Neuron (in vitro differentiated cells): ENCODE measurements around the gene NOX4.
A peak's percentile ranks its signal among the peaks of the same experiment; 100 is the strongest.

ENCODE experiments used
- H2AFZ ChIP-seq: one replicate; pipeline ENCODE4 v1.6.1; 2013; ENCODE audit warnings: low read depth, mild to moderate bottlenecking, inconsistent platforms, low read length, moderate library complexity
- H3K27me3 ChIP-seq: one replicate; pipeline ENCODE4 v1.6.1; 2013; ENCODE audit warnings: low read length; ENCODE audit not compliant: insufficient read depth
- H3K36me3 ChIP-seq: one replicate; pipeline ENCODE4 v1.6.1; 2013; ENCODE audit warnings: low read length; ENCODE audit not compliant: insufficient read depth
- H3K4me1 ChIP-seq: one replicate; pipeline ENCODE4 v1.6.1; 2013; ENCODE audit warnings: low read length; ENCODE audit not compliant: insufficient read depth
- H3K4me3 ChIP-seq: 2 replicates; pipeline ENCODE4 v1.5.1; 2013; ENCODE audit warnings: mild to moderate bottlenecking, low read length, moderate library complexity
- H3K9me3 ChIP-seq: one replicate; pipeline ENCODE4 v1.6.1; 2013; ENCODE audit warnings: low read length

The NOX4 gene

GRCh38 chr11:89490981-89491690 lies at the start of gene NOX4:
Gene NOX4, minus strand, starts transcription at chr11:89491375. Its CDS starts 129 bp downstream, at chr11:89491246.
- Histone ChIP-seq H3K27me3 (no peaks in the 10 kb centered on the region), H2AFZ (peak within 1 kb of the TSS; percentile 97), H3K36me3 (no peaks in the 10 kb centered on the region), H3K4me1 (peaks cover 21% of the 10 kb centered on the region), H3K4me3 (peak within 1 kb of the TSS; percentile 85), H3K9me3 (no peaks in the 10 kb centered on the region)

GRCh38 chr11:89540826-89541225 lies 49.7 kb upstream of the NOX4 start:
- H3K9me3 ChIP-seq: no peaks in the 10 kb centered on the region

GRCh38 chr11:89537936-89538335 lies 46.8 kb upstream of the NOX4 start:
- Histone ChIP-seq H3K9me3 (no peaks in the 10 kb centered on the region), H3K36me3 (no peaks in the 10 kb centered on the region), H2AFZ (no peak overlapping the region), H3K27me3 (no peaks in the 10 kb centered on the region), H3K4me3 (no peak overlapping the region), H3K4me1 (no peaks in the 10 kb centered on the region)

More at GRCh38 chr11:89540826-89541225, 49.7 kb upstream of the NOX4 start:
- no peaks in the 10 kb centered on the region for H3K27me3 ChIP-seq
- no peaks in the 10 kb centered on the region for H3K4me1 ChIP-seq
- H3K4me3 ChIP-seq: no peak overlapping the region
- H3K36me3 ChIP-seq: no peaks in the 10 kb centered on the region
- no peak overlapping the region for H2AFZ ChIP-seq

GRCh38 chr11:89536926-89537325 lies 45.8 kb upstream of the NOX4 start:
- H3K4me3 ChIP-seq: no peak overlapping the region
- no peak overlapping the region for H2AFZ ChIP-seq
- no peaks in the 10 kb centered on the region for H3K36me3 ChIP-seq
- H3K27me3 ChIP-seq: no peaks in the 10 kb centered on the region
- H3K9me3 ChIP-seq: no peaks in the 10 kb centered on the region
- no peaks in the 10 kb centered on the region for H3K4me1 ChIP-seq

GRCh38 chr11:89535221-89535620 lies 44.0 kb upstream of the NOX4 start:
- H3K4me1 ChIP-seq: no peaks in the 10 kb centered on the region
- no peak overlapping the region for H3K4me3 ChIP-seq
- H3K36me3 ChIP-seq: no peaks in the 10 kb centered on the region
- H3K27me3 ChIP-seq: no peaks in the 10 kb centered on the region
- H3K9me3 ChIP-seq: no peaks in the 10 kb centered on the region
- no peak overlapping the region for H2AFZ ChIP-seq

DNA sequence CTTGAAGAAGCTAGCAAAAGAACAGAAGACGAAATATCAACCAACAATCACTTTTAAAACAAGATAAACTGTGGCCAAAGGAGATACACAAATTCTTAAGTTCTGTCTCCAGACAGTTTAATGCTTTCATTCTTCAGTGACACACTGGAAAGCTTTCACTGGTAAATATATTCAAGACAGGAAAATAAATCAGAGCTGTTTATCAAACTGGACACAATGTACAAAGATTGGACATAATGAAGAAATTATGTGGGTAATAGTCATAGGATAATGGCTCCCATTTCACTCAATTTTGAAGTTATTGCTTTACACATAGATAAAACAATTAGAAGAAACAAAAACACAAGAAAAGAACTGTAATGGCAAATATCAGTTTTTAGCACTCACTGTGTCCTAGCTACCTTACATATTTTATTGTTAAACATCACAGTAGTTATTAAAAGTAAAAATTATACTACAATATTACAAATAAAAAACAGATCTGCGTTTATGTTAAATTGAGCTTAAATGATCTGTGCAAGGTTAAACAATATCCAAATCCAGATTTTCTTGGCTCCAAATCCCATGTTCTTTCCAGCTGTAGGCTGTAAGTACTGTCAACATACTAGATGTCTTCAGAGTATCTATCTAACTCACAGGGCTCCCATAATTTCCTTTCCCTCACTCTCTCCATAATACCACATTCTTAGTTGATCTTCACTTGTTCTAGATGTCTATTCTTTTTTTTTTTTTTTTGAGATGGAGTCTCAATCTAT lies 38.6 kb upstream of the NOX4 start:
- Histone ChIP-seq H3K27me3 (no peaks in the 10 kb centered on the region), H3K4me3 (no peak overlapping the region), H3K4me1 (no peaks in the 10 kb centered on the region), H3K9me3 (peaks cover 2% of the 10 kb centered on the region), H2AFZ (no peak overlapping the region), H3K36me3 (no peaks in the 10 kb centered on the region)

GRCh38 chr11:89521792-89522191 lies 30.6 kb upstream of the NOX4 start:
- Histone ChIP-seq H3K9me3 (no peaks in the 10 kb centered on the region), H3K4me1 (no peaks in the 10 kb centered on the region), H3K27me3 (no peaks in the 10 kb centered on the region), H3K4me3 (no peak overlapping the region), H3K36me3 (no peaks in the 10 kb centered on the region), H2AFZ (no peak overlapping the region)

DNA sequence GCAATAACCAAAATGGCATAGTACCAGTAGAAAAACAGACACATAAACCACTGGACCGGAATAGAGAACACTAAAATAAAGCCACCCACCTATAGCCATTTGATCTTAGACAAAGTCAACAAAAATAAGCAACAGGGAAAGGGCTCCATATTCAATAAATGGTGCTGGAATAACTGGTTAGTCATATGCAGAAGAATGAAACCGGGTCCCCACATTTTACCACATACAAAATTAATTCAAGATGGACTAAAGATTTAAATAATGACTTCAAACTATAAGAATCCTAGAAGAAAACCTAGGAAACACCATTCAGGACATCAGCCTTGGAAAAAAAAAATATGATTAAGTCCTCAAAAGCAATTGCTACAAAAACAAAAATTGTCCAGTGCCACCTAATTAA lies 30.1 kb upstream of the NOX4 start:
- no peak overlapping the region for H2AFZ ChIP-seq
- H3K36me3 ChIP-seq: no peaks in the 10 kb centered on the region
- H3K4me1 ChIP-seq: no peaks in the 10 kb centered on the region
- no peak overlapping the region for H3K4me3 ChIP-seq
- H3K9me3 ChIP-seq: no peaks in the 10 kb centered on the region
- H3K27me3 ChIP-seq: no peaks in the 10 kb centered on the region

DNA sequence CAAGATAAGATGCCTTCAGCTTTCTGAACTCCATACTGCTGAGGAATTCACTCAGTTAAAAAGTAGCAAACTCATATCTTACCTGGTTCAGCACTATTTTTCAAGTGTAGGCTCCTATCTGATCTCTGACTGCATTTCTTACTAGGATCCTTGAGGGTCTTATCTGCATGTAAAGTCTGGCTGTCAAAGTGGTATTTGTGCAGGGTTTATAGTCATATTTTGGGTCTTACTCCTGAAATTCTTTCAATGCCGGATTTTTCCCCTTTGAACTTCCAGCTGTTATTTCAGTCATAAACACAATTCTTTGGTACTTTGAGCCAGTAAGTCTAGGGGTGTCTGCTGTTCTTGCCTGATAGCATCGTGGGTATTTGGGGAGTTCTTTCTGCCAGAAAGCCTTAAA lies 25.3 kb upstream of the NOX4 start:
- H3K4me3 ChIP-seq: no peak overlapping the region
- no peaks in the 10 kb centered on the region for H3K4me1 ChIP-seq
- H2AFZ ChIP-seq: no peak overlapping the region
- H3K27me3 ChIP-seq: no peaks in the 10 kb centered on the region
- no peaks in the 10 kb centered on the region for H3K9me3 ChIP-seq
- no peaks in the 10 kb centered on the region for H3K36me3 ChIP-seq

GRCh38 chr11:89508544-89508943 lies 17.4 kb upstream of the NOX4 start:
- no peak overlapping the region for H3K4me3 ChIP-seq
- H3K36me3 ChIP-seq: no peaks in the 10 kb centered on the region
- H3K9me3 ChIP-seq: no peaks in the 10 kb centered on the region
- H3K27me3 ChIP-seq: no peaks in the 10 kb centered on the region
- no peak overlapping the region for H2AFZ ChIP-seq
- no peaks in the 10 kb centered on the region for H3K4me1 ChIP-seq

DNA sequence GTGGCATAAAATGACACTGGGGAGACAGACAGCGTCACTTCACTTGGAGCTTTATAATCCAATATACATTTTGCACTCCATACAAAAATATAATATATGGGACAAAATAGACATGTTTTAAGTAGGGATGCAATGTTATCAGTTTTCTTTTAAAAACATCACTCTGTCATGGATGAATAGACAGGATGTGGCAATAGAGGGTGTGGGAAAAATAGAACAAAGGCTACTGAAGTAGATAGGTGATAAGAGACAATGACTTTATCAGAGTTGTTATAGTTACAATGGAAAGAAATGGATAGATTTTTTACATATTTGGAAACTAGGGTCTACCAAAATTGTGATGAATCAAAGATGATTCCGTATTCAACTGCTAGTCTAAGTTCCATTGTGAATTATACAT lies 13.1 kb upstream of the NOX4 start:
- no peaks in the 10 kb centered on the region for H3K36me3 ChIP-seq
- no peak overlapping the region for H2AFZ ChIP-seq
- H3K27me3 ChIP-seq: no peaks in the 10 kb centered on the region
- no peak overlapping the region for H3K4me3 ChIP-seq
- H3K4me1 ChIP-seq: peaks cover 5% of the 10 kb centered on the region
- H3K9me3 ChIP-seq: no peaks in the 10 kb centered on the region

DNA sequence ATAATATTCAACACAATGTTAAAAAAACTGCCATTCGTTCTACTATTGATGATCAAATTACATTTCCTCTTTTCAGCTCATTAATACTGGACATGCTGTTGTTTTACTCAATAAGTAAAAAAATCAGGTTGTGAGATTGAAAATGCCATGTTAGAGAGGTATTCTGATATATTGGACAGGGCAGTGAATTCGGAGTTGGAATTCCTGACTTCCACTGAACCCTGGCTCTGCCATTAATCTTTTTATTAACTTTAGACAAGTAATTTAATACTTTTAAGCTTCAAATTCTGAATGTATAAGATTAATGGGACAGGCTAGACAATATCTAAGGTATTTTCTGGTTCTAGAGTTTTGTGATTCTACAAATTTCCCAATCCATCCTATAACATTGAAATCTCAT lies 12.2 kb upstream of the NOX4 start:
- Histone ChIP-seq H3K4me1 (peaks cover 5% of the 10 kb centered on the region), H3K36me3 (no peaks in the 10 kb centered on the region), H3K27me3 (no peaks in the 10 kb centered on the region), H3K4me3 (no peak overlapping the region), H2AFZ (no peak overlapping the region), H3K9me3 (no peaks in the 10 kb centered on the region)

DNA sequence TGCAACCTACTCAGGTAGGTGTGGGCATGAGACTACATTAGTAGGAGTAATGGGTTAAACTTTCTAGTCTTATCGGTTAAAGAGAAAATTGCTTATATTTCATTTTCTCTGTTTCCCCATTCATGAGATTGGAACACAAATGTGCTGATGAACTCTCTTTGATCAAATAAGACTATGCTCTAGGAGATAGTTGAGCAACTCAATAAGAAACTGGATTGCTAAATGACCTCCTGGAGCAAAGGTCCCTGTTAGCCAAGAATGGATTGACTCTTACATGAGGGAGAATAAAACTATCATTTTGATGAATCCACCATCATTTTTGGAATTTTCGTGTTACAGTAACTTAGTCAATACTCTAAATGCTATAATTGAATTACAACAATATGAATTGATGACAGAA lies 11.1 kb upstream of the NOX4 start:
- Histone ChIP-seq H2AFZ (no peak overlapping the region), H3K4me1 (peaks cover 5% of the 10 kb centered on the region), H3K9me3 (no peaks in the 10 kb centered on the region), H3K36me3 (no peaks in the 10 kb centered on the region), H3K4me3 (no peak overlapping the region), H3K27me3 (no peaks in the 10 kb centered on the region)
